Naive B cell (primary cell): Measurements from ENCODE around the gene EPS15. TPM values are rescaled to one million over a fixed set of nuclear protein-coding genes. Genes with fewer than 3 reads are reported as not detected.
"Not testable (repeated sequence)": the region's sequence is repeated elsewhere in the genome, so short reads cannot be mapped to it uniquely, and the experiment has no call there.

Experiments
- ATAC-seq, 2 donors: fragments of 150-1000 bp; cut with Tn5 transposase; 2 replicates each; pipeline ENCODE4 v1.10.0; 2021; ENCODE audit warnings: low read depth in 2 of 2, mild to moderate bottlenecking in 2 of 2, moderate library complexity in 2 of 2
- DNase-seq: peaks from one replicate; pipeline ENCODE4 v3.0.0; 2022
- H3K27ac Mint-ChIP-seq, 6 donors: one replicate each; pipeline ENCODE4 v1.8.0; 2020 to 2022; ENCODE audit warnings: mild to moderate bottlenecking in 6 of 6, mixed read lengths in 6 of 6, moderate library complexity in 5 of 6, inconsistent platforms in 2 of 6
- H3K27me3 Mint-ChIP-seq, 3 donors: one replicate each; pipeline ENCODE4 v1.8.0; 2021 to 2022; ENCODE audit warnings: mixed read lengths in 3 of 3, mild to moderate bottlenecking in 1 of 3
- H3K36me3 Mint-ChIP-seq, 2 donors: one replicate each; pipeline ENCODE4 v1.8.0; 2020 to 2022; ENCODE audit warnings: mixed read lengths in 2 of 2, inconsistent platforms in 1 of 2, mild to moderate bottlenecking in 1 of 2
- H3K4me1 Mint-ChIP-seq, 3 donors: one replicate each; pipeline ENCODE4 v1.8.0; 2020 to 2022; ENCODE audit warnings: mixed read lengths in 3 of 3, inconsistent platforms in 1 of 3, mild to moderate bottlenecking in 1 of 3, moderate library complexity in 1 of 3
- H3K4me3 Mint-ChIP-seq, 8 donors: one replicate each; pipeline ENCODE4 v1.8.0; 2020 to 2022; ENCODE audit warnings: mild to moderate bottlenecking in 8 of 8, mixed read lengths in 8 of 8, moderate library complexity in 8 of 8, inconsistent platforms in 2 of 8
- H3K9me3 Mint-ChIP-seq, 7 donors: one replicate each; pipeline ENCODE4 v1.8.0; 2020 to 2022; ENCODE audit warnings: mixed read lengths in 7 of 7, mild to moderate bottlenecking in 5 of 7, inconsistent platforms in 2 of 7, moderate library complexity in 1 of 7
- polyA plus RNA-seq, 6 donors: library from polyadenylated mRNA; unstranded; fragments of 300-500 nt; fragmentation: Illumina TruSeq; gene quantifications; one replicate each; pipeline ENCODE4 v1.2.3, GENCODE V29; 2021; ENCODE audit warnings: low read depth in 6 of 6

EPS15 gene
- polyA plus RNA-seq, 6 donors from 2014 or later, result 40.6 to 76.5 (median 67.9) TPM

- no peaks in the 10 kb centered on the region for H3K9me3 Mint-ChIP-seq
- peaks cover 0 to 23% of the 10 kb centered on the region in 2 donors for H3K36me3 Mint-ChIP-seq
- no peak for ATAC-seq
- no peak overlapping the region for H3K4me3 Mint-ChIP-seq
- peaks cover 0 to 3% (median 2%) of the 10 kb centered on the region in 3 donors for H3K4me1 Mint-ChIP-seq
- DNase-seq, result no peak
- H3K27me3 Mint-ChIP-seq, result no peaks in the 10 kb centered on the region
- no peak overlapping the region for H3K27ac Mint-ChIP-seq
These were observed 55.5 kb downstream of the EPS15 start for GRCh38 chr1:51463561-51463960.

DNA sequence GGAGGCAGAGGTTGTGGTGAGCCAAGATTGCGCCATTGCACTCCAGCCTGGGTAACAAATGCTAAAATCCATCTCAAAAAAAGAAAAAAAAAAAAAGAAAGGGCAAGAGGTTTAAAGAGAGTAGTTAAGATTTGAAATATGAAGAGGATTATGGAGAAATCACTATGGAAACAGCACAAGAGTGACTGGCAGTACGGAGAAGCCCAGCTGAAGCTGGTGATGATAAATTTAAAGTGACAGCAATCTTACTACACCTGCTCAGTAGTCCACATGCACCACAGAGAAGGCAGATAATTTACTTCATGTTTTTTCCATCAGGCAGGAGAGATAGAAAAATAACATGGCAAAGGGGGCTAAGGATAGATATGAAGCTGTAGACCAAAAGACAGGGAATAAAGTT is 56.8 kb downstream of the EPS15 start:
- not testable (repeated sequence) for H3K9me3 Mint-ChIP-seq, H3K4me1 Mint-ChIP-seq, ATAC-seq, DNase-seq, H3K4me3 Mint-ChIP-seq, H3K27me3 Mint-ChIP-seq
- Mint-ChIP-seq H3K27ac (peak overlapping the region in 1 of 6 donors; percentile 69), H3K36me3 (peaks cover 8 to 27% of the 10 kb centered on the region in 2 donors)

DNA sequence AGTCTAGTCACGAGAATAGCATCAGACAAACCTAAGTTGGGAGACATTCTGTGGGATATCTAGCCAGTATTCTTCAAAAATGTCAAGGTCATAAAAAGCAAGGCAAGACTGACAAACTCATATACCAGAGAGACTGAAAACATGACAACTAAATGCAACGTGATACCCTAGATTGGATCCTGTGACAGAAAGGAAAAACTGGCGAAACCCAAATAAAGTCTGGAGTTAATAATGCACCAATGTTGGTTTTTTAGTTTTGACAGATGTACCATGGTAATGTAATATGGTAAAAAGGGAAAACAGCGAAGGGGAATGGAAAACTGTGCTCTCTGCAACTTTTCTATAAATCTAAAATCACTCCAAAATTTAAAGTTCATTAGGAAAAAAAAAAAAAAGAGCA is 64.5 kb downstream of the EPS15 start:
- peaks cover 0 to 4% (median 4%) of the 10 kb centered on the region in 3 donors for H3K4me1 Mint-ChIP-seq
- peak overlapping the region in 1 of 6 donors; percentile 28 for H3K27ac Mint-ChIP-seq
- no peak for ATAC-seq
- DNase-seq, result no peak
- H3K9me3 Mint-ChIP-seq, result no peaks in the 10 kb centered on the region
- H3K4me3 Mint-ChIP-seq, result no peak overlapping the region
- H3K27me3 Mint-ChIP-seq, result no peaks in the 10 kb centered on the region
- peaks cover 10 to 35% of the 10 kb centered on the region in 2 donors for H3K36me3 Mint-ChIP-seq

GRCh38 chr1:51453010-51453409 is 66.1 kb downstream of the EPS15 start:
- peaks cover 5 to 7% (median 6%) of the 10 kb centered on the region in 3 donors for H3K4me1 Mint-ChIP-seq
- DNase-seq (no peak), ATAC-seq (no peak)
- no peaks in the 10 kb centered on the region for H3K27me3 Mint-ChIP-seq
- H3K27ac Mint-ChIP-seq, result no peak overlapping the region
- H3K9me3 Mint-ChIP-seq, result no peaks in the 10 kb centered on the region
- no peak overlapping the region for H3K4me3 Mint-ChIP-seq
- H3K36me3 Mint-ChIP-seq, result peaks cover 15 to 37% of the 10 kb centered on the region in 2 donors

GRCh38 chr1:51448844-51449454 is 70.1 kb downstream of the EPS15 start:
- Mint-ChIP-seq H3K4me1 (peaks cover 4 to 14% (median 6%) of the 10 kb centered on the region in 3 donors), H3K27ac (peak overlapping the region in 1 of 6 donors; percentile 33), H3K36me3 (peaks cover 9 to 43% of the 10 kb centered on the region in 2 donors)
- H3K9me3 Mint-ChIP-seq, ATAC-seq, DNase-seq, H3K4me3 Mint-ChIP-seq, H3K27me3 Mint-ChIP-seq: not testable (repeated sequence)

DNA sequence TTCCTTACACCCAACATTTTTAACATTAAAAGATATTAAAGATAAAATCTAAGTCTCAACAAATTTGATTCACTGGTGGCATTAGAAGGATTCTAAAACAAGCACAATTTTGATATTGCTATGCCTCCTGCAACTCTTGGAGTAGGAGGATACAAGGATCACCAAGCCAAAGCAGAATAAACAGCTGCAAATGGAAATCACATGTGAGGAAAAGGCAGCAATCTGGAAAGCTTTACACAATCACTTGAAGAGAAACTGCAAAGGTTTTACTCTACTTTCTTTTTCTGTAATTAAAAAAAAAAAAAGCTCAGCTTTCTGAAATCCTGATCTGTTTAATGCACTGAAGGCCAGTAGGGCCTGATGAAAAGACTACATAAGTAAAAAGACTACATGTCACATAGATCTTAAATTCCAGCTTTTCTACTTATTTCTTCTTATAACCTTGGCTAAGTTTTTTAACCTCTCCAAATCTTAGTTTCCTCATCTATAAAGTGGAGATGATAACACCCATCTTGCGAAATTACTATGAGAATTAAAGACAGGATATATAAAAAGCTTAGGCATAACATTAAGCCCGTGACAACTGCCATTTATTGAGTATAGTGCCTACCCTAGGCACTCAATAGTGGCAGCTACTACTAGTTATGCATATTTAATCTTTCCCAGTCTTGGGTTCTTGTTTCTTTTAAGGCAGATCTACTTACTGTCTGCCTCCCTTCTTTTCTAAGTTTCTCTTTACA is 73.5 kb downstream of the EPS15 start:
- H3K27me3 Mint-ChIP-seq, result no peaks in the 10 kb centered on the region
- no peak for ATAC-seq
- H3K27ac Mint-ChIP-seq, result no peak overlapping the region
- H3K9me3 Mint-ChIP-seq, result no peaks in the 10 kb centered on the region
- no peak overlapping the region for H3K4me3 Mint-ChIP-seq
- H3K36me3 Mint-ChIP-seq, result peaks cover 9 to 51% of the 10 kb centered on the region in 2 donors
- no peak for DNase-seq
- peaks cover 4 to 16% (median 6%) of the 10 kb centered on the region in 3 donors for H3K4me1 Mint-ChIP-seq

- no peak for ATAC-seq
- no peak overlapping the region for H3K4me3 Mint-ChIP-seq
- no peaks in the 10 kb centered on the region for H3K9me3 Mint-ChIP-seq
- H3K27me3 Mint-ChIP-seq, result no peaks in the 10 kb centered on the region
- H3K27ac Mint-ChIP-seq, result peak overlapping the region in 1 of 6 donors; percentile 84
- peaks cover 8 to 42% of the 10 kb centered on the region in 2 donors for H3K36me3 Mint-ChIP-seq
- H3K4me1 Mint-ChIP-seq, result peaks cover 4 to 12% (median 6%) of the 10 kb centered on the region in 3 donors
- no peak for DNase-seq
These were observed 74.4 kb downstream of the EPS15 start for GRCh38 chr1:51444534-51445192.

- ATAC-seq (no peak), DNase-seq (no peak)
- H3K27me3 Mint-ChIP-seq, result no peaks in the 10 kb centered on the region
- peaks cover 3 to 38% of the 10 kb centered on the region in 2 donors for H3K36me3 Mint-ChIP-seq
- peaks cover under 1 to 12% (median 4%) of the 10 kb centered on the region in 3 donors for H3K4me1 Mint-ChIP-seq
- H3K4me3 Mint-ChIP-seq, result no peak overlapping the region
- peak overlapping the region in 3 of 6 donors; percentile 36 to 84 (median 47) for H3K27ac Mint-ChIP-seq
- no peaks in the 10 kb centered on the region for H3K9me3 Mint-ChIP-seq
These were observed 75.0 kb downstream of the EPS15 start for GRCh38 chr1:51444096-51444495.

DNA sequence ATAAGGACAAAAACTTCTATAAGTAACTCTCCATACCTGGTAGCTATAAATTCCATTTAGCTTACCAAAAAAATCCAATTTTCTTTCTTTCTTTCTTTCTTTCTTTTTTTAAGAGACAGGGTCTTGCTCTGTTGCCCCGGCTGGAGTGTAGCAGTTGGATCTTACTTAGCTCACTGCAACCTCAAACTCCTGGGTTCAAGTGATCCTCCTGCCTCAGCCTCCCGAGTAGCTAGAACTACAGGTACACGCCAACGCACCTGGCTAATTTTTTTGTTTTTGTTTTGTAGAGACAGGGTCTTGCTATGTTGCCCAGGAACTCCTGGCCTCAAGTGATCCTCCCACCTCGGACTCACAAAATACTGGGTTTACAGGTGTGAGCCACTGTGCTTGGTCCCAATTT is 75.5 kb downstream of the EPS15 start:
- H3K27me3 Mint-ChIP-seq, result no peaks in the 10 kb centered on the region
- no peaks in the 10 kb centered on the region for H3K9me3 Mint-ChIP-seq
- H3K36me3 Mint-ChIP-seq, result peaks cover 0 to 41% of the 10 kb centered on the region in 2 donors
- no peak overlapping the region for H3K4me3 Mint-ChIP-seq
- H3K4me1 Mint-ChIP-seq, result peaks cover 0 to 12% (median 0%) of the 10 kb centered on the region in 3 donors
- DNase-seq (no peak), ATAC-seq (no peak)
- H3K27ac Mint-ChIP-seq, result peak overlapping the region in 2 of 6 donors; percentile 47

GRCh38 chr1:51442616-51443015 is 76.5 kb downstream of the EPS15 start:
- Mint-ChIP-seq H3K27me3 (no peaks in the 10 kb centered on the region), H3K27ac (no peak overlapping the region), H3K4me3 (no peak overlapping the region), H3K9me3 (no peaks in the 10 kb centered on the region), H3K36me3 (peaks cover 0 to 37% of the 10 kb centered on the region in 2 donors), H3K4me1 (peaks cover 0 to 8% (median 0%) of the 10 kb centered on the region in 3 donors)
- DNase-seq (no peak), ATAC-seq (no peak)

GRCh38 chr1:51442198-51442597 is 76.9 kb downstream of the EPS15 start:
- DNase-seq (no peak), ATAC-seq (no peak)
- no peak overlapping the region for H3K27ac Mint-ChIP-seq
- peaks cover 0 to 33% of the 10 kb centered on the region in 2 donors for H3K36me3 Mint-ChIP-seq
- no peak overlapping the region for H3K4me3 Mint-ChIP-seq
- no peaks in the 10 kb centered on the region for H3K27me3 Mint-ChIP-seq
- H3K9me3 Mint-ChIP-seq, result no peaks in the 10 kb centered on the region
- H3K4me1 Mint-ChIP-seq, result peaks cover 0 to 5% (median 0%) of the 10 kb centered on the region in 3 donors

DNA sequence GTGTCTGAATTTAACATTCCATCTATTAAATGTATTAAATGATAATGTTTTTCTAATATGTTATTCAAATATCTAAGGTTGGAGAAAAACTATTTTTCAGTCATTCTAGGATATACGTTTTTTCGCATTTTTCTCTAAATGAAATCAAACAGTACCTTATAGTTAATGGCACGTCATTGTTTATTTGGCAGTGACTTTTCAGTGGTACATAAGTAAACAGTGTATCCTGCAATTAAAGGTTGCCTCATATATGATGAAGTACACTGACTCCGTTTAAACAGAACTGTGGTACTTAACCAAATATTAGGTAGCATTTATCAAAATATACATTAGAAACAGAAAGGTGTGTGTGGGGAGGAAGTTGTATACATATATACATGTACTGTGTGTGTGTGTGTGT is 79.2 kb downstream of the EPS15 start:
- H3K4me1 Mint-ChIP-seq, result peaks cover 1 to 7% (median 4%) of the 10 kb centered on the region in 3 donors
- H3K4me3 Mint-ChIP-seq, result no peak overlapping the region
- no peaks in the 10 kb centered on the region for H3K27me3 Mint-ChIP-seq
- no peak overlapping the region for H3K27ac Mint-ChIP-seq
- H3K9me3 Mint-ChIP-seq, result no peaks in the 10 kb centered on the region
- DNase-seq (no peak), ATAC-seq (no peak)
- peaks cover 15 to 33% of the 10 kb centered on the region in 2 donors for H3K36me3 Mint-ChIP-seq

GRCh38 chr1:51439053-51439452 is 80.0 kb downstream of the EPS15 start:
- Mint-ChIP-seq H3K9me3 (no peaks in the 10 kb centered on the region), H3K4me1 (peaks cover 10 to 12% (median 10%) of the 10 kb centered on the region in 3 donors), H3K36me3 (peaks cover 15 to 31% of the 10 kb centered on the region in 2 donors), H3K27me3 (no peaks in the 10 kb centered on the region), H3K27ac (no peak overlapping the region), H3K4me3 (no peak overlapping the region)
- ATAC-seq (no peak), DNase-seq (no peak)
